ENCODE results near the gene SLC6A5. TPM values are rescaled to one million over a fixed set of nuclear protein-coding genes. Genes with fewer than 3 reads are reported as not detected.

SLC6A5 gene
- total RNA-seq, 2 experiments from 2014 or later: not detected

- CTCF ChIA-PET: interaction anchor here (1.3 to 2.5 kb wide), 3 partner anchors 60 to 484 kb away, joined by 3 to 24 read pairs (median 8); no protein-coding TSS in a partner anchor
Measured at GRCh38 chr11:20611892-20612291, 12.5 kb downstream of the SLC6A5 start.

GRCh38 chr11:20612416-20612815 lies 13.0 kb downstream of the SLC6A5 start:
- no peak overlapping the region for H3K4me3 Mint-ChIP-seq
- POLR2A ChIA-PET: no interaction called here
- no peak for ATAC-seq
- H3K27ac Mint-ChIP-seq: no peak overlapping the region
- peaks cover 8% of the 10 kb centered on the region for H3K4me1 Mint-ChIP-seq (ENCODE audit: low read depth)
- DNase-seq: no peak
- H3K27me3 Mint-ChIP-seq (ENCODE audit: low read depth): peaks cover 38% of the 10 kb centered on the region
- H3K36me3 Mint-ChIP-seq (ENCODE audit: low read depth): no peaks in the 10 kb centered on the region
- CTCF ChIA-PET: interaction anchor here (2.2 kb wide), 1 partner anchor 485 kb away, joined by 8 read pairs; no protein-coding TSS in a partner anchor
- no peaks in the 10 kb centered on the region for H3K9me3 Mint-ChIP-seq (ENCODE audit: insufficient read depth)

More at GRCh38 chr11:20611892-20612291, 12.5 kb downstream of the SLC6A5 start:
- no peak for ATAC-seq
- Mint-ChIP-seq H3K9me3 (ENCODE audit: insufficient read depth) (no peaks in the 10 kb centered on the region), H3K36me3 (ENCODE audit: low read depth) (no peaks in the 10 kb centered on the region), H3K27ac (no peak overlapping the region), H3K4me1 (ENCODE audit: low read depth) (peaks cover 8% of the 10 kb centered on the region), H3K27me3 (ENCODE audit: low read depth) (peaks cover 41% of the 10 kb centered on the region), H3K4me3 (no peak overlapping the region)
- POLR2A ChIA-PET: no interaction called here
- DNase-seq: no peak

GRCh38 chr11:20616920-20617319 lies 17.5 kb downstream of the SLC6A5 start:
- Mint-ChIP-seq H3K27me3 (ENCODE audit: low read depth) (peaks cover 16% of the 10 kb centered on the region), H3K9me3 (ENCODE audit: insufficient read depth) (no peaks in the 10 kb centered on the region), H3K36me3 (ENCODE audit: low read depth) (no peaks in the 10 kb centered on the region), H3K27ac (no peak overlapping the region), H3K4me3 (no peak overlapping the region), H3K4me1 (ENCODE audit: low read depth) (no peaks in the 10 kb centered on the region)
- ATAC-seq (no peak), DNase-seq (no peak)
- POLR2A ChIA-PET: no interaction called here
- CTCF ChIA-PET: no interaction called here

GRCh38 chr11:20617346-20618005 lies 18.1 kb downstream of the SLC6A5 start:
- Mint-ChIP-seq H3K9me3 (ENCODE audit: insufficient read depth) (no peaks in the 10 kb centered on the region), H3K36me3 (ENCODE audit: low read depth) (no peaks in the 10 kb centered on the region), H3K4me3 (no peak overlapping the region), H3K4me1 (ENCODE audit: low read depth) (no peaks in the 10 kb centered on the region), H3K27me3 (ENCODE audit: low read depth) (peaks cover 12% of the 10 kb centered on the region), H3K27ac (no peak overlapping the region)
- ChIA-PET CTCF (no interaction called here), POLR2A (no interaction called here)
- no peak for DNase-seq
- ATAC-seq: no peak

- no peak overlapping the region for H3K4me3 Mint-ChIP-seq
- ATAC-seq: no peak
- H3K27me3 Mint-ChIP-seq (ENCODE audit: low read depth): peaks cover 10% of the 10 kb centered on the region
- H3K27ac Mint-ChIP-seq: no peak overlapping the region
- no peaks in the 10 kb centered on the region for H3K36me3 Mint-ChIP-seq (ENCODE audit: low read depth)
- no peak for DNase-seq
- no peaks in the 10 kb centered on the region for H3K4me1 Mint-ChIP-seq (ENCODE audit: low read depth)
- no peaks in the 10 kb centered on the region for H3K9me3 Mint-ChIP-seq (ENCODE audit: insufficient read depth)
- ChIA-PET POLR2A (no interaction called here), CTCF (no interaction called here)
Measured at GRCh38 chr11:20618083-20618482, 18.7 kb downstream of the SLC6A5 start.

- POLR2A ChIA-PET: no interaction called here
- no peaks in the 10 kb centered on the region for H3K36me3 Mint-ChIP-seq (ENCODE audit: low read depth)
- H3K27me3 Mint-ChIP-seq (ENCODE audit: low read depth): peaks cover 9% of the 10 kb centered on the region
- H3K9me3 Mint-ChIP-seq (ENCODE audit: insufficient read depth): no peaks in the 10 kb centered on the region
- CTCF ChIA-PET: interaction anchor here (1.2 kb wide), 1 partner anchor 10 kb away, joined by 4 read pairs; no protein-coding TSS in a partner anchor
- no peak for ATAC-seq
- H3K27ac Mint-ChIP-seq: no peak overlapping the region
- DNase-seq: no peak
- H3K4me1 Mint-ChIP-seq (ENCODE audit: low read depth): no peaks in the 10 kb centered on the region
- no peak overlapping the region for H3K4me3 Mint-ChIP-seq
Measured at GRCh38 chr11:20620988-20621387, 21.6 kb downstream of the SLC6A5 start.

- ChIA-PET CTCF (no interaction called here), POLR2A (no interaction called here)
- no peak overlapping the region for H3K27ac Mint-ChIP-seq
- no peak overlapping the region for H3K4me3 Mint-ChIP-seq
- H3K9me3 Mint-ChIP-seq (ENCODE audit: insufficient read depth): no peaks in the 10 kb centered on the region
- no peaks in the 10 kb centered on the region for H3K36me3 Mint-ChIP-seq (ENCODE audit: low read depth)
- no peak for ATAC-seq
- peaks cover 8% of the 10 kb centered on the region for H3K27me3 Mint-ChIP-seq (ENCODE audit: low read depth)
- H3K4me1 Mint-ChIP-seq (ENCODE audit: low read depth): no peaks in the 10 kb centered on the region
- DNase-seq: no peak
Measured at GRCh38 chr11:20621679-20622078, 22.3 kb downstream of the SLC6A5 start.

GRCh38 chr11:20623252-20623651 lies 23.8 kb downstream of the SLC6A5 start:
- Mint-ChIP-seq H3K27ac (no peak overlapping the region), H3K27me3 (ENCODE audit: low read depth) (peaks cover 5% of the 10 kb centered on the region), H3K9me3 (ENCODE audit: insufficient read depth) (no peaks in the 10 kb centered on the region), H3K4me3 (no peak overlapping the region), H3K36me3 (ENCODE audit: low read depth) (no peaks in the 10 kb centered on the region), H3K4me1 (ENCODE audit: low read depth) (no peaks in the 10 kb centered on the region)
- no peak for DNase-seq
- ATAC-seq: no peak
- POLR2A ChIA-PET: no interaction called here
- CTCF ChIA-PET: no interaction called here

- H3K36me3 Mint-ChIP-seq (ENCODE audit: low read depth): no peaks in the 10 kb centered on the region
- ATAC-seq (no peak), DNase-seq (no peak)
- no peaks in the 10 kb centered on the region for H3K27me3 Mint-ChIP-seq (ENCODE audit: low read depth)
- ChIA-PET CTCF (no interaction called here), POLR2A (interaction anchor here (0.8 kb wide), 1 partner anchor 105 kb away, joined by 3 read pairs; no protein-coding TSS in a partner anchor)
- H3K4me3 Mint-ChIP-seq: no peak overlapping the region
- H3K9me3 Mint-ChIP-seq (ENCODE audit: insufficient read depth): no peaks in the 10 kb centered on the region
- H3K4me1 Mint-ChIP-seq (ENCODE audit: low read depth): no peaks in the 10 kb centered on the region
- no peak overlapping the region for H3K27ac Mint-ChIP-seq
Measured at GRCh38 chr11:20626279-20626678, 26.9 kb downstream of the SLC6A5 start.

GRCh38 chr11:20627026-20627425 lies 27.6 kb downstream of the SLC6A5 start:
- CTCF ChIA-PET: no interaction called here
- ATAC-seq (no peak), DNase-seq (no peak)
- Mint-ChIP-seq H3K4me3 (no peak overlapping the region), H3K4me1 (ENCODE audit: low read depth) (no peaks in the 10 kb centered on the region), H3K9me3 (ENCODE audit: insufficient read depth) (no peaks in the 10 kb centered on the region), H3K27me3 (ENCODE audit: low read depth) (no peaks in the 10 kb centered on the region), H3K27ac (no peak overlapping the region), H3K36me3 (ENCODE audit: low read depth) (no peaks in the 10 kb centered on the region)
- POLR2A ChIA-PET: no interaction called here

- Mint-ChIP-seq H3K9me3 (ENCODE audit: insufficient read depth) (no peaks in the 10 kb centered on the region), H3K27me3 (ENCODE audit: low read depth) (no peaks in the 10 kb centered on the region), H3K4me1 (ENCODE audit: low read depth) (no peaks in the 10 kb centered on the region), H3K36me3 (ENCODE audit: low read depth) (no peaks in the 10 kb centered on the region), H3K27ac (no peak overlapping the region), H3K4me3 (no peak overlapping the region)
- ATAC-seq (no peak), DNase-seq (no peak)
- ChIA-PET POLR2A (no interaction called here), CTCF (no interaction called here)
Measured at GRCh38 chr11:20627701-20628100, 28.3 kb downstream of the SLC6A5 start.

GRCh38 chr11:20631519-20632168 lies 32.2 kb downstream of the SLC6A5 start:
- Mint-ChIP-seq H3K27ac (no peak overlapping the region), H3K36me3 (ENCODE audit: low read depth) (no peaks in the 10 kb centered on the region), H3K4me1 (ENCODE audit: low read depth) (no peaks in the 10 kb centered on the region), H3K27me3 (ENCODE audit: low read depth) (no peaks in the 10 kb centered on the region), H3K9me3 (ENCODE audit: insufficient read depth) (no peaks in the 10 kb centered on the region), H3K4me3 (no peak overlapping the region)
- DNase-seq (no peak), ATAC-seq (no peak)
- ChIA-PET CTCF (interaction anchor here (2.8 kb wide), 1 partner anchor 16 kb away, joined by 10 read pairs; no protein-coding TSS in a partner anchor), POLR2A (no interaction called here)

Measured in activated CD8-positive, alpha-beta T cell treated with anti-CD3 and anti-CD28 coated beads, Interleukin-2, amount 10 ng/mL, durations not matched to agents 7 days and 5 days (primary cell).